HCT116 (cell line): ENCODE data around the gene LIN9. TPM values are rescaled to one million over a fixed set of nuclear protein-coding genes. Genes with fewer than 3 reads are reported as not detected.

Experiments used
- ATAC-seq: fragments of 200-7000 bp; cut with Tn5 transposase; 2 replicates; pipeline ENCODE4 v1.9.1; 2020; ENCODE audit warnings: mild to moderate bottlenecking, moderate library complexity
- BruUV-seq: library from RNA; stranded (reverse); fragments of 400-500 nt; replicated peaks from 2 replicates; lab custom pipeline; 2021; lab: Mats Ljungman, UMichigan
- CTCF ChIA-PET: fragments of 300-600 bp; sonication (Branson Sonifier 250); formaldehyde crosslinking; loops from one replicate; lab custom pipeline; 2021; ENCODE audit warnings: antibody characterized with exemption; lab: Charles Lee
- POLR2A ChIA-PET: fragments of 300-600, 350-600 bp; sonication (Branson Sonifier 250); formaldehyde crosslinking; loops from one replicate; lab custom pipeline; 2021; ENCODE audit warnings: antibody characterized with exemption; lab: Charles Lee
- RAD21 ChIA-PET, 2 experiments: fragments of 300-600 bp; sonication (Branson Sonifier 250); formaldehyde crosslinking; loops; one replicate each; lab custom pipeline; 2023; ENCODE audit warnings: low total read pairs in 2 of 2; ENCODE audit not compliant: uncharacterized antibody in 2 of 2, unreplicated experiment in 2 of 2, low non-redundant PET in 1 of 2; lab: Charles Lee
- DNase-seq: peaks from one replicate; pipeline ENCODE4 v3.0.0-alpha.2; 2010; ENCODE audit warnings: low read depth, low spot score
- H2AFZ ChIP-seq: fragments of 200-600 bp; shearing (Covaris generic), sonication (generic); 2 replicates; pipeline ENCODE4 v1.6.1; 2017; ENCODE audit warnings: low read depth, mixed run types, mixed read lengths, antibody characterized with exemption, low read length; ENCODE audit not compliant: poor library complexity, severe bottlenecking
- H3K27ac ChIP-seq: 2 replicates; pipeline ENCODE4 v1.5.1; 2012; ENCODE audit warnings: low read depth, low read length
- H3K27me3 ChIP-seq: fragments of 200-600 bp; sonication (generic); 2 replicates; pipeline ENCODE4 v1.6.1; 2016; ENCODE audit warnings: mixed run types, low read length, mixed read lengths; ENCODE audit not compliant: insufficient read depth
- H3K36me3 ChIP-seq, 2 experiments: fragments of 200-500 bp in 1 of 2; fragments of 200-600 bp in 1 of 2; sonication (Bioruptor generic) in 1 of 2; sonication (generic) in 1 of 2; 2 replicates each; pipeline versions ENCODE4 v1.5.1 to v1.6.1; 2014 to 2016; ENCODE audit warnings: low read length in 2 of 2, inconsistent platforms in 1 of 2, mixed read lengths in 1 of 2, mixed run types in 1 of 2; ENCODE audit not compliant: insufficient read depth in 2 of 2, control insufficient read depth in 1 of 2
- H3K4me1 ChIP-seq, 2 experiments: fragments of 200-600 bp in 1 of 2; sonication (generic) in 1 of 2; 2 replicates each; pipeline versions ENCODE4 v1.5.1 to v1.6.1; 2012 to 2017; ENCODE audit warnings: low read length in 2 of 2, inconsistent platforms in 1 of 2, mild to moderate bottlenecking in 1 of 2, mixed read lengths in 1 of 2, mixed run types in 1 of 2, moderate library complexity in 1 of 2; ENCODE audit not compliant: insufficient read depth in 2 of 2, control insufficient read depth in 1 of 2
- H3K4me2 ChIP-seq: fragments of 200-600 bp; sonication (generic); 2 replicates; pipeline ENCODE4 v1.6.1; 2017; ENCODE audit warnings: mixed run types, low read length, mixed read lengths
- H3K4me3 ChIP-seq, 2 experiments: fragments of 200-600 bp in 1 of 2; sonication (generic) in 1 of 2; replicated peaks in 1 of 2; 2 replicates each; pipeline ENCODE4 v1.5.1; 2011 to 2016; ENCODE audit warnings: low read length in 2 of 2, control low read depth in 1 of 2, low read depth in 1 of 2, mild to moderate bottlenecking in 1 of 2, mixed read lengths in 1 of 2, mixed run types in 1 of 2
- H3K79me2 ChIP-seq: fragments of 200-600 bp; sonication (generic); 2 replicates; pipeline ENCODE4 v1.6.1; 2017; ENCODE audit warnings: mild to moderate bottlenecking, mixed run types, low read length, moderate library complexity, mixed read lengths; ENCODE audit not compliant: insufficient read depth
- H3K9ac ChIP-seq: fragments of 200-600 bp; sonication (generic); 2 replicates; pipeline ENCODE4 v1.6.1; 2016; ENCODE audit warnings: low read length, mixed read lengths
- H3K9me2 ChIP-seq: fragments of 200-600 bp; sonication (generic), shearing (Covaris generic); 2 replicates; pipeline ENCODE4 v1.6.1; 2017; ENCODE audit warnings: mixed run types, mild to moderate bottlenecking, moderate library complexity; ENCODE audit not compliant: insufficient read depth
- H3K9me3 ChIP-seq, 2 experiments: fragments of 200-500 bp in 1 of 2; fragments of 200-600 bp in 1 of 2; sonication (Bioruptor generic) in 1 of 2; sonication (generic) in 1 of 2; 2 replicates each; pipeline ENCODE4 v1.6.1; 2014 to 2017; ENCODE audit warnings: low read length in 2 of 2, mixed read lengths in 2 of 2, inconsistent platforms in 1 of 2, low read depth in 1 of 2, mild to moderate bottlenecking in 1 of 2, mixed run types in 1 of 2, moderate library complexity in 1 of 2; ENCODE audit not compliant: control insufficient read depth in 1 of 2, insufficient read depth in 1 of 2
- H4K20me1 ChIP-seq: fragments of 200-600 bp; sonication (generic), shearing (Covaris generic); 2 replicates; pipeline ENCODE4 v1.6.1; 2017; ENCODE audit warnings: mixed run types, mild to moderate bottlenecking, moderate library complexity; ENCODE audit not compliant: insufficient read depth
- ELF1 ChIP-seq: IDR thresholded peaks from 2 replicates; pipeline ENCODE4 v1.6.1; 2012; ENCODE audit warnings: low read depth, borderline replicate concordance
- JUND ChIP-seq: IDR thresholded peaks from 2 replicates; pipeline ENCODE4 v1.6.1; 2012
- MAX ChIP-seq: IDR thresholded peaks from 2 replicates; pipeline ENCODE4 v1.6.1; 2012
- POLR2AphosphoS5 ChIP-seq: IDR thresholded peaks from 2 replicates; pipeline ENCODE4 v1.6.1; 2011; ENCODE audit warnings: mild to moderate bottlenecking, low read depth, low read length, moderate library complexity
- RAD21 ChIP-seq: IDR thresholded peaks from 2 replicates; pipeline ENCODE4 v1.6.1; 2012; ENCODE audit warnings: low read depth, mild to moderate bottlenecking
- REST ChIP-seq: IDR thresholded peaks from 2 replicates; pipeline ENCODE4 v1.6.1; 2012; ENCODE audit warnings: low read depth
- SIN3A ChIP-seq: IDR thresholded peaks from 2 replicates; pipeline ENCODE4 v1.6.1; 2012; ENCODE audit warnings: low read depth
- SRF ChIP-seq: IDR thresholded peaks from 2 replicates; pipeline ENCODE4 v1.6.1; 2012; ENCODE audit warnings: low read depth
- ZBTB33 ChIP-seq: IDR thresholded peaks from 2 replicates; pipeline ENCODE4 v1.6.1; 2011; ENCODE audit warnings: mild to moderate bottlenecking, low read length, moderate library complexity; ENCODE audit not compliant: insufficient replicate concordance; ENCODE audit errors: extremely low read depth
- ZFX ChIP-seq: fragments of 450-650 bp; IDR thresholded peaks from 2 replicates; pipeline ENCODE4 v1.6.1; 2017
- intact Hi-C: fragments of 100-400 bp; cut with micrococcal nuclease; formaldehyde crosslinking; loops from 2 replicates; pipeline ENCODE4 v1.10.0; 2022
- total RNA-seq: library from RNA; stranded (reverse); gene quantifications from one replicate; pipeline ENCODE4 v1.2.1, GENCODE V29; 2021; ENCODE audit not compliant: unreplicated experiment
- TF ChIP-seq, protein P1 (sequence below), 3 experiments: fragments of 200-600 bp in 1 of 3; sonication (generic) in 1 of 3; IDR thresholded peaks in 2 of 3; conservative IDR thresholded peaks in 1 of 3; 2 replicates each; pipeline ENCODE4 v1.5.1; 2012 to 2017; ENCODE audit warnings: low read depth in 2 of 3, low read length in 2 of 3, antibody characterized with exemption in 1 of 3, borderline replicate concordance in 1 of 3, control low read depth in 1 of 3, mild to moderate bottlenecking in 1 of 3, mixed read lengths in 1 of 3, mixed run types in 1 of 3, moderate library complexity in 1 of 3; ENCODE audit not compliant: insufficient read depth in 1 of 3

The LIN9 gene
- total RNA-seq, 1 experiment from 2014 or later = 9.3 TPM

GRCh38 chr1:226217273-226217672 lies 91.7 kb downstream of the LIN9 start (continued):
- TF ChIP-seq ZBTB33 (no peak), POLR2AphosphoS5 (no peak), RAD21 (no peak), ZFX (no peak), SRF (no peak)
- TF ChIP-seq, all 23 proteins: peak for 0

DNA sequence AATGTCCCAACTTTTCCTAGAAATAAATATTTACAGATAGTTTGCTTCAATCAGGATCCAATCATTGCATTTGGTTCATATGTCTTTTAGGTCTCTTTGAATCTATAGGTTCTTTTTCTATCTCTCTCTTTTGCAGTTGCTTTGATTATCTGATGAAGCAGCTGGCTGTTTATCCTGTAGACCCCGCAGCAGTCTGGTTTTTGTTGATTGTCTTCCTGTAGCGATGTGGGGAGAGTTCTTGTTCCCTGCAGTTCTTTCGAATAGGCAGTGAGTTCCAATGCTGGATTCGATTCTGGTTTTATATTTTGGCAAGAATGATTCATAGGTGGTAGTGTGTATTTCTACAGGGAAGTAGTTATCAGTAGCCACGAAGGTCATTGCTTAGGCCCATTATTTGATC lies 92.9 kb downstream of the LIN9 start:
- TF ChIP-seq SIN3A (no peak), REST (no peak), JUND (no peak), ZBTB33 (no peak), MAX (no peak), ELF1 (no peak)
- TF ChIP-seq, protein P1, sequence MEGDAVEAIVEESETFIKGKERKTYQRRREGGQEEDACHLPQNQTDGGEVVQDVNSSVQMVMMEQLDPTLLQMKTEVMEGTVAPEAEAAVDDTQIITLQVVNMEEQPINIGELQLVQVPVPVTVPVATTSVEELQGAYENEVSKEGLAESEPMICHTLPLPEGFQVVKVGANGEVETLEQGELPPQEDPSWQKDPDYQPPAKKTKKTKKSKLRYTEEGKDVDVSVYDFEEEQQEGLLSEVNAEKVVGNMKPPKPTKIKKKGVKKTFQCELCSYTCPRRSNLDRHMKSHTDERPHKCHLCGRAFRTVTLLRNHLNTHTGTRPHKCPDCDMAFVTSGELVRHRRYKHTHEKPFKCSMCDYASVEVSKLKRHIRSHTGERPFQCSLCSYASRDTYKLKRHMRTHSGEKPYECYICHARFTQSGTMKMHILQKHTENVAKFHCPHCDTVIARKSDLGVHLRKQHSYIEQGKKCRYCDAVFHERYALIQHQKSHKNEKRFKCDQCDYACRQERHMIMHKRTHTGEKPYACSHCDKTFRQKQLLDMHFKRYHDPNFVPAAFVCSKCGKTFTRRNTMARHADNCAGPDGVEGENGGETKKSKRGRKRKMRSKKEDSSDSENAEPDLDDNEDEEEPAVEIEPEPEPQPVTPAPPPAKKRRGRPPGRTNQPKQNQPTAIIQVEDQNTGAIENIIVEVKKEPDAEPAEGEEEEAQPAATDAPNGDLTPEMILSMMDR (IDR thresholded peaks at IDR 0.05 in 2 of 3, conservative IDR thresholded peaks at IDR 0.05 in 1 of 3; ENCODE audit: borderline replicate concordance in 1 of 3, insufficient read depth in 1 of 3, low read depth in 2 of 3, low read length in 2 of 3) = no peak
- ATAC-seq (no peak), DNase-seq (no peak)
- no peak overlapping the region for H3K4me2 ChIP-seq
- H2AFZ ChIP-seq = no peak overlapping the region
- H3K9me3 ChIP-seq = no peaks in the 10 kb centered on the region
- no peaks in the 10 kb centered on the region for H3K9me2 ChIP-seq
- ChIA-PET POLR2A (no interaction called here), CTCF (no interaction called here), RAD21 (no interaction called here)
- BruUV-seq = no TSS peak
- intact Hi-C loops = no loop called here
- no peaks in the 10 kb centered on the region for H3K79me2 ChIP-seq
- H3K9ac ChIP-seq = no peak overlapping the region
- H4K20me1 ChIP-seq = no peaks in the 10 kb centered on the region
- H3K36me3 ChIP-seq = no peaks in the 10 kb centered on the region
- H3K27ac ChIP-seq = no peak overlapping the region
- H3K27me3 ChIP-seq = no peaks in the 10 kb centered on the region
- no peak overlapping the region for H3K4me3 ChIP-seq
- H3K4me1 ChIP-seq = no peaks in the 10 kb centered on the region
